HG02852 (cell line): ENCODE measurements around the gene NDUFAB1.
"Not testable (repeated sequence)": the region's sequence is repeated elsewhere in the genome, so short reads cannot be mapped to it uniquely, and the experiment has no call there.

Experiments
- ATAC-seq: cut with Tn5 transposase; IDR thresholded peaks from one replicate; pipeline ENCODE4 v1.9.1; 2021; ENCODE audit warnings: mild to moderate bottlenecking, moderate library complexity; ENCODE audit not compliant: unreplicated experiment

Gene NDUFAB1

DNA sequence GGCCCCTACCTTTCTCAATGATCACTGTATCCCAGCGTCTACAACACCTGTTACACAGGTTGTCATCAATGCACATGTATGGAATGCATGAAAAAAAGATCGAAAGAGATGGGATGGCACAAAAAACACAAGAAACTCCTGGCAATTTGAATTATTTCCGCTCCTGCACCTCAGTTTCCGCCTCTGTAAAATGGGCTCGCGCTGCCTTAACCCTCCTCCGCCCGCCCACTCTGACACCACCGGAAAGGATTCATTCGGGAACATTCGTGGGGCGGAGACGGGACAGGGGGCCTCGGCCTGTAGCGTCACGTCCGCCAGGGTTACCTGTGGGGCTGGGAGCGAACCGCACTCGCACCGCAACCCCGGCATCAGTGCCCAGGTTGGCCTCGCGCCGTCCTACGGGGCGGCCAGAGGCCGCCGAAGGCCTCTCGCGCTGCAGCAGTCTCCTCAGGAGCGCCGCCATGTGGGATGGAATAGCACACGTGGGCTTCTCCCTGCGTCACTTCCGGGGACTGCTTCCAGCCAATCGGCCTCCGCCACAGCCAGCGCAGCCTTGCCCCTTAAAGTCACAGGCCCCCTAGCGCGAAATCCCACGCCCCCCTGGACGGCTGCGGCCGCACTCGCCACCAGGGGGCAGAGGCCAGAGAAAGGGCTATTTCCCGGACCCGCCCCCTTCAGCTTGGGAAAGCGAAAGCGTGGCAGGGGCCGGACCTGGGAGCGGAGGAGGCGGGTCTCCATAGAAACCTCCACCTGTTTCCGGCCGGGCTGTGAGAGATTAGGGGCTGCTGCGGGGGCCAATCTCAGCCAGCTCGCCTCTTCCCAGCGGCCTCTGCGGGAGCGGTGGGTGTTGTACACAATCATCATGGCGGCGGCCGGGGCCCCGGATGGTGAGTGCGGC is 39.0 kb downstream of the NDUFAB1 start, which contains the start of the genes EARS2 and UBFD1:
EARS2 (minus strand) TSS at position 470 of the 898 bp plus-strand sequence; CDS start at position 463, 7 bp downstream.
UBFD1 (plus strand) TSS at position 847 of the 898 bp plus-strand sequence; CDS start at position 863, 16 bp downstream.
- peak; percentile 88 for ATAC-seq

DNA sequence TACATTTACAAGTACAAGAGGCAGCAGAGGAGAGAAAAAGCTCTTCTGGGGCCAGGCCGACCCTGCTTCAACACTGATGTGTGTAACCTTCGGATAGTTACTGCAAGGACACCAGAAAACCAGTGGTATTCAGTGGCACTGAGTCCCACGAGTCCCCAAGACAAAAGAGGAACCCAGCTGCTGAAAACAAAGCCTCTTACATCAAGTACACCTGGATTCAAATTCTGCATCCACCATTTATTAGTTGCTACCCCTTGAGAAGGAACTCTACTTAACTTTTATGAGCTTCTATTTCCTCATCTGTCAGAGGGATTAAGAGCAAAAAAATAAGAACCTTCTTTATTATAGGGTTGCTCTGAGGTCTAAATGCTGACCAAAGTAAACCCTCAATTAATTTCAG is 41.6 kb downstream of the NDUFAB1 start:
- ATAC-seq, result no peak

DNA sequence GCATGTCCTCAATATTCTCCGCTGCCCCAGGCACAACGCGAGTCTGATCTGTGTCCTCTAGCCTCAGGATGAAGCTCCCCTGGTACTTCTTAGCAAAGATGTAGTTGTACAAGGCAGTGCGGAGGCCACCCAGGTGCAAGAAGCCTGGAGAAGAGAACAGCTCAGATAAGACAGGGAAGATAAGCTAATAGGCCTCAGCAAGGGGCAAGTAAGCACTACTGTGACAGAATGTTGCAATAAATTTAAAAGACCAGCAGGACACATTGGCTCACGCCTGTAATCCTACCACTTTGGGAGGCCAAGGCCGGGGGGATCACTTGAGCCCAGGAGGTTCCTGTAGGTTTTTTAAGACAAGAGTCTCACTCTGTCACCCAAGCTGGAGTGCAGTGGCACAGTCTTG is 44.0 kb downstream of the NDUFAB1 start:
- no peak for ATAC-seq

DNA sequence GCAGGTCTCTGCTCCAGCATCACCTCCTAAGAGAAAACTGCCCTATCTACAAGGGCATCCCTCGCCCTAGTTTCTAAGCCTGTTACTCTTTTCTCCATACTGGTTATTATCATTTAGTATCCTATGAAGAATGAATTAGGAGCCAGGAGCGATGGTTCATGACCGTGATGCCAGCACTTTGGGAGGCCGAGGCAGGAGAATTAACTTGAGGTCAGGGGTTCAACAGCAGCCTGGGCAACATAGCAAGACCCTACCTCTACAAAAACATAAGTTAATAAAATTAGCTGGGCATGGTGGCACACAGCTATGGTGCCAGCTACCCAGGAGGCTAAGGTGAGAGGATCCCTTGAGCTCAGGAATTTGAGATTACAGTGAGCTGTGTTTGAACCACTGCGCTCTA is 46.2 kb downstream of the NDUFAB1 start:
- no peak for ATAC-seq

DNA sequence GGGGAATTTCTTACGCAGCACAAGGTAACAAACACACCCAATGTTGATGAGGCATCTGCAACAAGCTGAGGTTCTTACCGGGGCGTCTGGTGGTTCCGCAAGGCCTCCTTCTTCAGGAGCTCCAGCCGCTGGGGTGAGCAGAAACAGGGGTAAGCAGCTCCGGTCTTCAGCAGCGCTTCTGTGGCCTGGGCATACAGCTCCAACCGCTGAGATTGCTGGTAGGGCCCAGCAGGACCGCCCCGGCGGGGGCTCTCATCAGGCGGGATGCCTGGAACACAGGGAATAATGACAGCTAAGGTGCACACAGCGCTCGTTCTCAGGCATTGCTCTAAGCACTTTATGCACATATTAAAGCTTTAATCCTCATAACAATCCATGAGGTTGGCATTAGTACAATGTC is 51.7 kb downstream of the NDUFAB1 start:
- no peak for ATAC-seq

DNA sequence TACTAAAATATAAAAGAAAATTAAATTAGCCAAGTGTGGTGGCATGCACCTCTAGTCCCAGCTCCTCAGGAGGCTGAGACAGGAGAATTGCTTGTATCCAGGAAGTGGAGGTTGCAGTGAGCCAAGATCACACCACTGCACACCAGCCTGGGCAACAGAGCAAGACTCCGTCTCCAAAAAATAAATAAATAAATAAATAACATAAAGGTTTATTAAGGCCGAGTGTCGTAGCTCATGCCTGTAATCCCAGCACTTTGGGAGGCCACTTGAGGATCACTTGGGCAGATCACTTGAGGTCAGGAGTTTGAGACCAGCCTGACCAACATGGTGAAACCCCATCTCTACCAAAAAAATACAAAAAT is 55.3 kb downstream of the NDUFAB1 start:
- ATAC-seq, result not testable (repeated sequence)

DNA sequence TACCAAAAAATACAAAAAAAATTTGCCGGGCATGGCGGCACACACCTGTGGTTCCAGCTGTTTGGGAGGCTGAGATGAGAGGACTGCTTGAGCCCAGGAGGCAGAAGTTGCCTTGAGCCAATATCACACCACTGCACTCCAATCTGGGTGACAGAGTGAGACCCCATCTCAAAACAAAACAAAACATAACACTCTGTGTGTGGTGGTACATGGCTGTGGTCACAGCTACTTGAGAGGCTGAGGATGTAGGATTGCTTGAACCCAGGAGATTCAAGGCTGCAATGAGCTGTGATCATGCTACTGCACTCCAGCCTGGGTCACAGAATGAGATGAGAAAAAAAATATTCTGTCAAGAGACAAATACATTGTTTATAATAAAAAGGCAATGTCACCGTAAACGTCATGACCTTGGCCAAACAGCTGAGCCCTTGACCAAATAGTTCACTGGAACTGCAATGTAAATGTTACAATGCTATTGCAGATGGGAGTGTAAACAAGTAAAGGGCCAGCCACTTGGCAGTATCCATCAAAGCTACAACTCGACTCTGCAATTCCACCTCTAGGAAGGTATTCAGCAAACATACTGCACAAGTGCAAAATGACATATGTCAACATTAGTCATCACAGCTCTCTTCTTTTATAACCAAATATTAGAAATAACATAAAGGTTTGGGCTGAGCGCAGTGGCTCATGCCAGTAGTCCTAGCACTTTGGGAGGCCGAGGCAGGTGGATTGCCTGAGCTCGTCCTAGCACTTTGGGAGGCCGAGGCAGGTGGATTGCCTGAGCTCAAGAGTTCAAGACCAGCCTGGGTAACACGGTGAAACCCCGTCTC is 55.9 kb downstream of the NDUFAB1 start:
- ATAC-seq, result no peak

DNA sequence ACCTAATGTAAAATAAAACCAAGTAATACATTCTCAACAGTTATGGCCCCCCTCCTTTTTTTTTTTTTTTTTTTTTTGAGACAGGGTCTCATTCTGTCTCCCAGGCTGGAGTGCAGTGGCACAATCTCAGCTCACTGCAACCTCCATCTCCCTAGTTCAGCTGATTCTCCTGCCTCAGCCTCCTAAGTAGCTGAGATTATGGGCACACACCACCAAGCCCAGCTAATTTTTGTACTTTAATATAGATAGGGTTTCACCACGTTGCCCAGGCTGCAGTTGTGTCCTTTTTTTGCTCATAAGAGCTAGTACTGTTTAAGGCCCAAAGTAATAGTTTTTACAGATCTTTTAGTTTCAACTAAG is 57.2 kb downstream of the NDUFAB1 start:
- no peak for ATAC-seq

DNA sequence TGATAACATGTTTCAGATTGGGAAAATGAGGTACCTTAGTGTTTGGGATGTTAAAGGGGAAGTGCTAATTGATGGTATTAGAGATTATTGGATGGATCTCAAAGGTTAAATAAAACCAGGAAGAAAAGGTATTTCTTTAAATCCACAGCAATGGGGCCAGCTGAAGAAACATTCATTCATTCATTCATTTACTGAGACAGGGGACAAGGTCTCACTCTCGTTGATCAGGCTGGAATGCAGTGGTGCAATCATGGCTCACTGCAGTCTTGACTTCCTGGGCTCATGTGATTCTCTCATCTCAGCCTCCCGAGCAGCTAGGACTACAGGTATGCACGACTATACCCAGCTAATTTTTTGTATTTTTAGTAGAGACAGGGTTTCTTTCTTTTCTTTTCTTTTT is 58.7 kb downstream of the NDUFAB1 start:
- no peak for ATAC-seq

DNA sequence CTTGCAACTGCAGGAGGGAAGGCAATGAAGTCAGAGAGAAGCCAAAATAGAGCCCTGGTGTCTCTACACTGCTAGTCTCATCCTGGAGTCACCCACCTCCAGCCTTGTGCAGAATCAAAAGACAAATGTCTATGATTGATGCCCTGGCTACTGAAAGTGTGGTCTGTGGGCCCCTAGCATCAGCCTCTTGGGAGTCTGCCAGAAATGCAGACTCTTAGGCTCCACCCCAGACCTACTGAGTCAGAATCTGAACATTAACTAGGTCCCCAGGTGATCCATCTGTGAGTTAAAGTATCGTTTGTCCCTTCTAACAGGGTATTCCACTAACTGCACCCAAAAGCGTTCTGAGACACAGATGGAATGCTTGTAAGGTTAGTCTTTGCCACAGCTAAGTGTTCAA is 60.2 kb downstream of the NDUFAB1 start:
- ATAC-seq, result no peak

DNA sequence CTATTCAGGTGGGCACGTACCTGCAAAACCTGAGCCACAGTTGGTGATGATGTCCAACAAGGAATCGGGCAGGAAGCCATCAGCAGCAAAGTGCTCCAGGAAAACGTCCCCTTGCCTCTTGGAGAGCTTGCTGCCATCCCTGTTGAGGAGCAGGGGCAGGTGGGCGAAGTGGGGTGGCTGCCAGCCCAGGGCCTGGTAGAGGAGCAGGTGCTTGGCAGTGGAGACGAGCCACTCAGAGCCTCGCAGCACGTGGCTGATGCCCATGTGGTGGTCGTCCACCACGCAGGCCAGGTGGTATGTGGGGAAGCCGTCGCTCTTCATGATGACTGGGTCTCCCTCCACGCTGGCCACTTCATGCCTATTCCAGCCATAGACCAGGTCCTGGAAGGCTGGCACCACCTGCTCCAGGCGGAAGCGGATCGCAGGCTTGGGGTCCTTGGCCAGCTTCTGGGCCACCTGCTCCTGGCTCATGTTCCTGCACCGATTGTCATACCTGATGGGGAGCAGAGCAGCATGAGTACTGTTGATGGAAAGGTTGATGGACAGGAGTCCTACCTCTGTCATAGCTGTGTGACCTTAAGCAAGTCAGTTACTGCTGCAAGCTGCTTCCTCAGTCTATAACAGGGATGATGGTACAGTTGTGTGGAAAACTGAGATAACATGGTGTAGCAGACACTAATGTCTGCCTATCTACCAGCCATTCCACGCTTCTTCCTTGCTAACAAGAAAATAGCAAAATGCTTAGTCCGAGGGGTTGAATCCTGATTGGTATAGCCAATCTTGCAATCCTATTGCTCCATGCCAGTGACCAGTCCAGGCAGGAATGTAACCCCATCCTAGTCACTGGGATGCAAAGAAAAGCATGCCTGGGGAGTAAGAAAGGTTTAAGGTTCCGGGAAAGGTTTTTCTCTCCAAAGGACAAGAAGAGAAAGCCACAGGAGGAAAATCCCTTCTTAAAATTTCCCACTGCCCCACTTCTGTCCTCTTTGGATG is 61.0 kb downstream of the NDUFAB1 start:
- no peak for ATAC-seq

DNA sequence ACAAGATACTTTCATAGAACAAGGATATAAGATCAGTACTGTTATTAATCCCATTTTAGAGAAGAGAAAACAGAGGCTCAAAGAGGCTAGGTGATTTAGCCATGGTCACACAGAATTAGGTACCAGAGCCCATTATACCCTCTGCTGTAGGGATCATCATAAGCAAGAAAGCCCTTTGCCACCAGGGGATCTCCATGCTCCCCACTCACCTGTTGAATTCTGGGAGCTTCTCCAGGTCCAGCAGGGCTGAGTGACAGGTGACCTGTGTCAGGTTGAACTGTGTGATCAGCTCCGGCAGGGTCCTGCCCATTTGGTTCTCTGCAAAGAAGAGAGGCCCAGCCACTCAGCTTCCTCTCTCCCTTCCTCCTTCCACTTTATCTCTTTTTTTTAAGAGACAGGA is 63.7 kb downstream of the NDUFAB1 start:
- no peak for ATAC-seq
